HG02973 (cell line): ENCODE data around the gene CRBN.

Experiments
- ATAC-seq: cut with Tn5 transposase; IDR thresholded peaks from one replicate; pipeline ENCODE4 v1.9.1; 2021; ENCODE audit warnings: moderate library complexity; ENCODE audit not compliant: unreplicated experiment

The CRBN gene

GRCh38 chr3:3179407-3180094 is at the start of gene CRBN:
Gene CRBN, minus strand, starts transcription at chr3:3179691. Its CDS starts 4 bp downstream, at chr3:3179687.
- ATAC-seq = peak; percentile 99

- no peak for ATAC-seq
Measured at GRCh38 chr3:3227640-3228039, 48.1 kb upstream of the CRBN start.

DNA sequence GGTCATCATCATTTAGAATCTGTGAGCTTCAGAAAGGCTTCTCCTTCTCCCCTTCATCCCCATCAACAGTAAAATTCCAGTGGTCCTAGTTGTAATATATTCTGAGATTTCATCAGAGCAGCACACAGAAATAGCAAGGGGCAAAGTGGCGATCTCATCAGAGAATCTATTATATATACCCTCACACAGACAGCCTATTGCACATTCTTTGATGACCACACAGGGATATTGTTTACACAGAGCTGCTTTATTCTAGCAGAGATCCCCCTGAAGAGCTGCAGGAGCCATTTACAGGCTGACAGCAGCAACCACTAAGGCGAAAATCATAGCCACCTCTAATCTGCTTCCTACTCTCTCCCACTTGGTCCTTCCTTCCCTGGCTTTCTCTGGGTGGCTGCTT is 42.0 kb upstream of the CRBN start:
- ATAC-seq = no peak

DNA sequence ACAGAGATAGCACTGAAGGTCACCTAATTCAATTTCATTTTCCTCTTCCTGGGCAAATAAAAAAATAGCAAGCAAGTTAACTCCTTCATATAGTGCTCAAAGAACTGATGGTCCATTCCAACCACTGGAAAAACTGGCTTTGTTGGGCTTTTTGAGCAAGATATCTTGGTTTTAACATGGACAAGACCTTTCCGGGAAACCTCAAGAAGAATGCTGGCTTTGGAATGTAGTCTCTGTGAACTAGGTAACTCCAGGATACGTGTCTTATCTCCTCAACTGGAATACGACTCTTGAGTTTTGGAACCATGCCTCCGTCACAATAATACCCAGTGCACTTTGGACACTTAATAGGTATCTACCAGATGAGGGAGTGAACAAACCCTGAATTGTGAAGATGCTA is 36.9 kb upstream of the CRBN start:
- ATAC-seq = no peak

- no peak for ATAC-seq
Measured at GRCh38 chr3:3212781-3213440, 33.4 kb upstream of the CRBN start.

DNA sequence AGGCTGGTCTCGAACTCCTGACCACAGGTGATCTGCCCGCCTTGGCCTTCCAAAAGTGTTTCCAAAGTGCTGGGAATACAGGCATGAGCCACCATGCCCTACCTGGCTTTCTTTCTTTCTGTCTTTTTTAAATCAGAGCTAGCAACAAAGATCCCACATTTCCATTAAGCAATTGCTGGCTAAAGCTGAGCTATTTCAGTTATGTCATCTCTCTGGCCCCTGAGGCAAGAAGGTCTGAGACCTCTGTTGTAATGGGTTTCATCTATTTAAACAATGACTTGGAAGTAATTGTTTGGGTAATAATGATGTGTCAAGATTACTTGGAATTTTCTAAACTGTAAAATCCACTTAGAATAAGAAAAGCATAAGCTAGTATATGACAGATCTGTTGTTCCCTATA is 30.2 kb upstream of the CRBN start:
- no peak for ATAC-seq

- no peak for ATAC-seq
Measured at GRCh38 chr3:3209057-3209456, 29.6 kb upstream of the CRBN start.

DNA sequence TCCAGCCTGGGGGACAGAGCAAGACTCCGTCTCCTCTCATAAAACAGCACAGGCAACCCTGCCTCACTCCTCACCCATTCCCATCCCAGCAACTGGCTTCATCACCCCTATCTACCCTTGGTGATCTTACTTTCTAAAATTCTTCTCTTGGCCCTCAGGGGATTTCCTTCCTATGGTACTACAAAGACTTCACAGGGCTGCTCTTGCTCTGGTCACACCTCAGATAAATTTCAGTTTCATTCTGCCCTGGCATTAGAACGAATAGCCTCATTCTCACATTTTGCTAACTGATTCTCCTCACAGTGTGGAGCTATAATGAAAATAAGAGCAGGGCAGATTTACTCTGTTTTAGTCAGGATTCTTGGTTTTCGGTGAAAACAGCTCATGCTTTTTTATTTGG is 22.1 kb upstream of the CRBN start:
- ATAC-seq = peak; percentile 86

DNA sequence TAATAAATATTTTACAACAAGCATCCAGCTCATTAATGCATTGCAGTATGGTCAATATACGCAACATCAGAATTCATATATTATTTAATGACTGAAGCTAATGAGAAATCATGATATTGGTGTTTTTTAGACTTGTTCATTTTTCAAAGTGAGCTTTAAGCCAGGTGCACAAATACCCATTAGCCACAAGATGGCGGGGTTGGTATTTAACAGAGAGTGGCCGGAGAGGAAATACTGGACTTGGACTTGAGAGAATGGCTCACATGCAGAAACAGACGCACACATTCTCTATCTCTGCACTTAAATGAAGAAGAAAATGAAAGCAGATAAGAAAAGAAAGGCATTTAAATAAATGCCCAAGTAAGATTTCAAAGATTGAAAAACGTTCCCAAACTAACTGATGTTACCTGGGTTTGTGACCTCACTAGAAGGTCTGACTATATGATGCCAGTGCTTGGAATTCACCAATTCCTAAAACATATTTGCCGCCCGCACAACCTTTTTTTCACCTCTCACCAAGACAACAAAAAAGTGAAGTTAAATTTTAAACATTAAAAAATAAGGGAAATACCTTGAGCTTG is 21.2 kb upstream of the CRBN start:
- no peak for ATAC-seq

- no peak for ATAC-seq
Measured at GRCh38 chr3:3199306-3199705, 19.8 kb upstream of the CRBN start.

DNA sequence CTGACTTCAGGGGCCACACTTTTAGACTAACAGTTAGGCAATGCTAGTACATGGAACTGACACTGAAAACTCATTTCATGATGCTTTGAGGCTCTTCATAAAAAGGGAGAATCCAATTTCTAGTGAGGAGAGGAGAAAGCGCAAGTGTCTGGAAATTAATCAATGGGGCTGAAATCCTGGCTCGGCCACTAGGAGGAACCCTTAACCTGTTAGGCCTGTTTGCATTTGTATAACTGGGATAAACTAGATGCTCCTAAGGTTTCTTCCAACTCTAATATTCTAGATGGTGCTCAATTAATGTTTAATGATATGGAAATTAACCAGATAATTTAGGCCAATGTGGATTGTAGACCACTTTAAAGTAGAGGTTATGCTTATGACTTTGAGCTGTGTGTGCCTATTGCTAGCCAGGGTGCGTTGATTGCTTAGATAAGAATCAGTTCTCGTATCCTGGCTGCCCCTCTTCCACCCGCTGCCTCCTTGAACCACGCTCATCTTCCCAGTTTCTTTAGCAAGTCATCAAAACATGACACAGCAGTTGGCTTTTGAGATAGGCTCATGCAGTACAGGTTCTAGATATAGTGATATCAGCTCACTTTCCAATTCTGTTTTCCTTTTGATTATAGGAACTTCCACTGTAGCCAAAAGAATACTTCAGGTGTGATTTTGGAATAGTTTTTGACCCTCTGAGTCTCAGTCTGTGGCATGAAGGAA is 16.8 kb upstream of the CRBN start:
- ATAC-seq = no peak

DNA sequence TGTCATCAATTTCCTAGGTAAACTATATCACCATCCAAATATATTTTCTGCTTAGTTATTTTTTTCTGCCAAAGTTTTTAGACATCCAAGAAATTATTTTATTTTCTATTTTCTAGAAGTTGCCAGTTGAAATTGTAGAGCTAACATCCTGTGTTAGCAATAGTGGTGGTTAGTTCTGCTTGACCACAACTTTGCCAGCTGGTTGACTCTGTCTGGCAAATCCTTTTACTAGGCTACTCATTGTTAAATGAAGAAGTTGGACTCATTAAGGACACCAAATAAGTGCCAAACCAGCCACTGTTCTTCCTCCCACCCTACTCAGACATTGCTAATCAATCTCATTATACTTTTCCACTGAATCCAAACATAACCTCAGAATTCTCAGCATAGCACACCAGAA is 15.4 kb upstream of the CRBN start:
- ATAC-seq = no peak

GRCh38 chr3:3192286-3192675 is 12.8 kb upstream of the CRBN start:
- no peak for ATAC-seq

DNA sequence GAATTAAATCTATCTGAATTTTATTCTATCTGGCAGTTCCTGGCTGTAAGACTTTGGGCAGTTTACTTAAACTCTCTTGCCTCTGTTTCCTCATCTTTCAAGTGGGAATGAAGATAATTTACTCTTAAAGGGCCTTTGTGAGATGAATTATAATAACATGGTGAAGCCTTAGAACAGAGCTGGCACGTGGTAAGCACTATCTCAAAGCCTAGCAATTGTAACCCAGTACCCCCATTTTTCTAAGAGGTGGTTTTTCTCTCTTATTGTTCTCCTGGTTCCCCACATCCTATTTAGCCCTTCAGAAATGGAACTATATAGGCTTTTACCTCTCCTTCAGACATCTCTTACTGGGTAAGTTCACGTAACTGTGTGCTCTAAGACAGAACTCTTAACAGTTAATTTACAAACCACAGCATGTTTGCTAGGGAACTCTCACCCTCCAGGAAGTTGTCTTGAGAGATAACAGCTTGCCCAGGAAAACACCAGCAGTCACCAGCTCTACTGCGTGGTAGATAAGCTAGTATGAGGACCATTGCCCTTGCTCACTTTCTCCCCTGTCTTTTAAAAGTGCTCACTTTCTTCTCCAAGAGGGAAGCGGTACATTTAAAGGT is 12.3 kb upstream of the CRBN start:
- no peak for ATAC-seq

GRCh38 chr3:3189961-3190360 is 10.5 kb upstream of the CRBN start:
- ATAC-seq = no peak

DNA sequence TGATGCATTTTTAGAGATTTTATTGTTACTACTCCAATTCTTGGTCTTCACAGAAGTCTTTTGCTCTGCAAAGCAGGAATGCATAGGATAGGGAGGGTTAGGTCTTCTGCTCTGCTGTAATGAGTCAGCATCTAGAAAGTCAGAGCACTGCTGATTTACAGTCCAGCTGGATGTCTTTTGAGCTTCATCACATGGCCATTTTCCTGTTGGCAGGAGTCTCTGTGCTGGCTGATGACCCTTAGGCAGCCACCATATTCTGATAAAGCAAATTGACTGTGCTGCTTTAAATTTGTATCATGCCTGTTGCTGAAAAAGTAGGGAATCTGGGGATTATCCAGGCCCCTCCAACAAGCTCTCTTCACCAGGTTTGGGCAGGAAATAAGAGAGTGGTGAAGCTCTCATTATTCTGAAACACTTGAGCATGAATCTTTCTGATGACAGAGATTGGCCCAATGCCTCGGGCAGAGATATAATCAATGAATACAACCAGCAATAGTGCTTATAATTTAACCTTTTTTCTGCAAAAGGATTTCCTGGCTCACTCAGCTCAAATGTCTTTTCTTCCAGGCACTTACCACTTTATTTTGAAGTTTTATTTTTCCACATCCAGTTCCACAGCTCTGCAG is 9.7 kb upstream of the CRBN start:
- ATAC-seq = no peak

DNA sequence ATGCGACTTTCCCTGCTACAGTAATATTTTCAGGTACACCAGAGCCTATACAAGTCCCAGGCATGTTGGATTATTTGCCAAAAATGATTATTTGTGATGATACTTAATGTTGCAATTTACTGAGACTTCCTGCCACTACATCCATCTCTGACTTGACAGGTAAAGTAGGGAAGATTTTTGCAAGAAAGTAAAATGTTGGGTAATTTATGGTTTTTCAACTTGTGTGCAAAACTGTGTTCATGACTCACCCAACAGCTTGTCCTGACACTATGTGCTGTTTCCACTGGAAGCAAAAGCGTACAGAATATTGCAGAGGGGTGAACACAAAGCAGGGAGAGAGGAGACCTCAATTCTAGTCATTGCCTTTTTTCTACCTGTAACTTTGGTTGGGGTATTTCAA is 5.4 kb upstream of the CRBN start:
- no peak for ATAC-seq

GRCh38 chr3:3180456-3180855 is 965 bp upstream of the CRBN start:
- no peak for ATAC-seq

DNA sequence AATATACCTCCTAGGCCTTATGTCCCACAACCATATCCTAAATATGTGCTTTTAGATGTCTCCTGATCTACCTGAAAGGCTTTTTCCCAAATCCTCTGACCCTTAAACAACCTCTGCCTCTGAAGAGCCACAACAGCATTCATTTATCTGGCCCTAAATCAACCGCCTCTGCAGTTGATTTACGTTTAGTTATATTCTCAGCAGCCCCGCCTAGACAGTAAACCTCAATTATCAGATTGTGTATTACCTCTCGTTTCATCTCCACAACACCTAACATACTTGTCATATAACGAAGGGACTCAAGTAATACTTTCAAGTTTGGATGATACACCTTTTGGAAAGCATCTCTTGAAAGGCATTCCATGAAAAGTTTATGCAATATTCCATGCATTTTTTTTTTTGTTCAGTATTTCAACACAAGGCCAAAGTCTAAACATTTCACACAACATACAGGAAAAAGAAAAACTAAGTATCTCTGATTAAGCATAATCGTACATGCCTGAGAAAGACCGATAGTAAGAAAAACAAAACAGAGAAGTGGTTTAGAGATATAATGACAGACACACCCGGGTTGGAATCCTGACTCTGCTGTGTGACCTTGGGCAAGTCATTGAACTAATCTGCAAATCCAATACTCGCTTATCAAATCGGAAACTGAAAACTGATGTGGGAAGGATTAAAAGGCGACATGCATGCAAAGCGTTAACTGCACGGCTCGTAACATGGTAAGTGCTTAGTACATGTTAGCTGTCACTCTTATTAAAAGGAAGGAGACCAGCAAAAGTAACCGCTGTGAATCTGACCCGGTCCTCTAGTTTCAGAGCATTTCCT is 778 bp downstream of the CRBN start:
- no peak for ATAC-seq

DNA sequence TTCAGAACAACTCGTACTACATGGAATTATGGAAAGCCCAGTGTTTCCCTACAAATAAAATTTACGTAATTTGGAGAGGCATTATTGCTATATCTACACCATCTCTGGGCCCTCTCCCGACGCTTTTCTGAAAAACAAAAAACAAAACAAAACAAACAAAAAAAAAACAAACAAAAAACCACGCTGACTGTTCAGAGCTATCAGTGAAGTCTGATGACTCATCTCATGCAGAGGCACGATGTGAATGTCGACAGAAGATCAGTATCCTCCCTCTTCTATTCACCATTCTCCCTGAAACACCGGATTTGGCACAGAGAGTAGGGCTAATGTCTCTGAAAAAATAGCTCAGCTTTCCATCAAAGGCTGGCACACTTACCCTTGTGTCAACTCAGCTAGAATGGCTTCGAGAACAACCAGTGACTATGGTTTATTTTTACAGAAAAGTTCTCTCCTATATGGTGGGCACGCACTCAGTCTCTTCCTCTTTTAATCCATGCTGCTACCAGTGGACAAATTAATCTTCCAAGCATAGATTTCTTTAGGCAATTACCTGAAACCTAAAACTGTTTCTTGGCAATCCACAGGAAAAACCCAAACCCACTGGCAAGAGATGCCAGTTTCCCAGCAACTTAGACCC is 1.5 kb downstream of the CRBN start:
- no peak for ATAC-seq
